Stomach (tissue), 9 donors: ENCODE measurements around the gene CCNQ. TPM values are rescaled to one million over a fixed set of nuclear protein-coding genes. Genes with fewer than 3 reads are reported as not detected.

Experiments
- DNase-seq, 2 donors: peaks; one replicate each; pipeline versions ENCODE4 v3.0.0 to v3.0.0-alpha.2; 2013 to 2019
- H3K27ac ChIP-seq, 5 donors: fragments of 200-600 bp in 4 of 5; sonication (generic) in 4 of 5; one replicate each; pipeline ENCODE4 v1.5.1; 2013 to 2019; ENCODE audit warnings: mild to moderate bottlenecking in 1 of 5, moderate library complexity in 1 of 5
- H3K27me3 ChIP-seq, 3 donors: fragments of 200-600 bp; sonication (generic); one replicate each; pipeline ENCODE4 v1.5.1; 2017 to 2019; ENCODE audit warnings: mixed run types in 1 of 3
- H3K36me3 ChIP-seq, 4 donors: fragments of 200-600 bp; sonication (generic); 1 replicate in 3 of 4; 2 replicates in 1 of 4; pipeline ENCODE4 v1.5.1; 2016 to 2019
- H3K4me1 ChIP-seq, 4 donors: fragments of 200-600 bp; sonication (generic); one replicate each; pipeline ENCODE4 v1.5.1; 2016 to 2019
- H3K4me3 ChIP-seq, 4 donors: fragments of 200-600 bp; sonication (generic) in 3 of 4; one replicate each; pipeline ENCODE4 v1.5.1; 2016 to 2019; ENCODE audit warnings: mild to moderate bottlenecking in 1 of 4
- H3K9me3 ChIP-seq, 4 donors: fragments of 200-600 bp; sonication (generic); one replicate each; pipeline ENCODE4 v1.5.1; 2016 to 2019
- CTCF ChIP-seq, 7 experiments: fragments of 450-650 bp in 4 of 7; fragments of 200-600 bp in 3 of 7; sonication (generic) in 3 of 7; IDR thresholded peaks; one replicate each; pipeline ENCODE4 v1.5.1; 2016 to 2019; ENCODE audit warnings: antibody characterized with exemption in 7 of 7, control low read depth in 2 of 7, mild to moderate bottlenecking in 1 of 7
- EP300 ChIP-seq: sonication (generic); formaldehyde crosslinking; IDR thresholded peaks from one replicate; pipeline ENCODE4 v1.6.1; 2017; ENCODE audit warnings: antibody characterized with exemption
- POLR2A ChIP-seq, 4 donors: fragments of 450-650 bp; IDR thresholded peaks; one replicate each; pipeline ENCODE4 v1.6.1; 2016; ENCODE audit warnings: antibody characterized with exemption in 4 of 4, control low read depth in 2 of 4, mild to moderate bottlenecking in 1 of 4, moderate library complexity in 1 of 4
- POLR2AphosphoS5 ChIP-seq, 3 donors: sonication (generic); formaldehyde crosslinking; IDR thresholded peaks; one replicate each; pipeline ENCODE4 v1.6.1; 2016; ENCODE audit warnings: antibody characterized with exemption in 3 of 3
- WGBS, 5 donors: extraction: QIAGEN DNeasy Blood & Tissue Kit in 3 of 5; methylation state at CpG; one replicate each; pipeline versions ENCODE4 v1.1.5 to v1.1.7; 2013 to 2018; 5-methylcytosine and 5-hydroxymethylcytosine counted together
- intact Hi-C: fragments of 100-400 bp; cut with DNase I; formaldehyde crosslinking; loops from one replicate; pipeline ENCODE4 v1.15.1; 2023; ENCODE audit warnings: low total_unique reads
- polyA plus RNA-seq, 3 donors: library from polyadenylated mRNA; stranded (reverse); fragments of 200-250 nt; gene quantifications; one replicate each; pipeline ENCODE4 v1.2.3, GENCODE V29; 2013
- total RNA-seq, 5 donors: library from RNA; depleted of rRNA; stranded (reverse); fragments of >200 nt; gene quantifications; one replicate each; pipeline versions ENCODE4 v1.1.0 to v1.2.3, GENCODE V29; 2014 to 2016
- donor health status: healthy with polysubstance abuse.
- donor health status: Bipolar disorder and iron deficiency.
- donor health status: healthy.

The CCNQ gene
- total and polyA plus RNA-seq, 8 donors: 0.58 to 55.4 (median 26.2) TPM; not detected in 1

GRCh38 chrX:153572601-153573000 is 26.3 kb downstream of the CCNQ start:
- H3K9me3 ChIP-seq: no peaks in the 10 kb centered on the region
- TF ChIP-seq CTCF (IDR thresholded peaks at IDR 0.05): no peak
- TF ChIP-seq POLR2AphosphoS5 (IDR thresholded peaks at IDR 0.05): no peak
- no peak for TF ChIP-seq EP300
- TF ChIP-seq POLR2A (IDR thresholded peaks at IDR 0.05): no peak
- H3K27ac ChIP-seq: no peak overlapping the region
- H3K4me3 ChIP-seq: no peak overlapping the region
- H3K36me3 ChIP-seq: no peaks in the 10 kb centered on the region
- peaks cover 0 to 15% (median 12%) of the 10 kb centered on the region in 3 donors for H3K27me3 ChIP-seq
- no peaks in the 10 kb centered on the region for H3K4me1 ChIP-seq
- WGBS, 5 donors: 85 to 94% (median 91%) methylated on average over 2 to 10 of the region's 10 CpGs
- intact Hi-C loops: no loop called here
- no peak for DNase-seq

GRCh38 chrX:153571534-153571908 is 27.4 kb downstream of the CCNQ start:
- H3K4me3 ChIP-seq: no peak overlapping the region

GRCh38 chrX:153569475-153569874 is 29.5 kb downstream of the CCNQ start:
- no peak overlapping the region for H3K4me3 ChIP-seq
- no peaks in the 10 kb centered on the region for H3K36me3 ChIP-seq
- intact Hi-C loops: no loop called here
- H3K4me1 ChIP-seq: no peaks in the 10 kb centered on the region
- WGBS, 5 donors: 76 to 89% (median 87%) methylated on average over 11 to 13 of the region's 13 CpGs
- TF ChIP-seq POLR2AphosphoS5 (IDR thresholded peaks at IDR 0.05) (no peak), EP300 (no peak), CTCF (IDR thresholded peaks at IDR 0.05) (no peak), POLR2A (IDR thresholded peaks at IDR 0.05) (no peak)
- no peaks in the 10 kb centered on the region for H3K9me3 ChIP-seq
- peaks cover 0 to 12% (median 5%) of the 10 kb centered on the region in 3 donors for H3K27me3 ChIP-seq
- H3K27ac ChIP-seq: no peak overlapping the region
- DNase-seq: no peak

More at GRCh38 chrX:153571534-153571908, 27.4 kb downstream of the CCNQ start:
- Histone ChIP-seq H3K36me3 (no peaks in the 10 kb centered on the region), H3K9me3 (no peaks in the 10 kb centered on the region), H3K4me1 (no peaks in the 10 kb centered on the region), H3K27ac (no peak overlapping the region), H3K27me3 (peaks cover 0 to 14% (median 12%) of the 10 kb centered on the region in 3 donors)
- intact Hi-C loops: no loop called here
- no peak for TF ChIP-seq CTCF (IDR thresholded peaks at IDR 0.05)
- WGBS, 5 donors: 78 to 86% (median 81%) methylated on average over 5 to 6 of the region's 6 CpGs
- no peak for DNase-seq

- Histone ChIP-seq H3K36me3 (no peaks in the 10 kb centered on the region), H3K27ac (no peak overlapping the region), H3K4me1 (no peaks in the 10 kb centered on the region), H3K27me3 (peaks cover 0 to 12% (median 5%) of the 10 kb centered on the region in 3 donors), H3K9me3 (no peaks in the 10 kb centered on the region), H3K4me3 (no peak overlapping the region)
- DNase-seq: no peak
- TF ChIP-seq EP300 (no peak), POLR2AphosphoS5 (IDR thresholded peaks at IDR 0.05) (no peak)
- intact Hi-C loops: no loop called here
- WGBS, 5 donors: 76 to 85% (median 79%) methylated on average over 16 to 21 of the region's 21 CpGs
Observed at GRCh38 chrX:153568451-153569011, 30.4 kb downstream of the CCNQ start.

- TF ChIP-seq POLR2A (IDR thresholded peaks at IDR 0.05) (no peak), CTCF (IDR thresholded peaks at IDR 0.05) (no peak), EP300 (no peak), POLR2AphosphoS5 (IDR thresholded peaks at IDR 0.05) (no peak)
- Histone ChIP-seq H3K4me3 (no peak overlapping the region), H3K27ac (no peak overlapping the region), H3K27me3 (peaks cover 0 to 9% (median 0%) of the 10 kb centered on the region in 3 donors), H3K36me3 (no peaks in the 10 kb centered on the region), H3K9me3 (no peaks in the 10 kb centered on the region), H3K4me1 (no peaks in the 10 kb centered on the region)
- DNase-seq: no peak
- intact Hi-C loops: no loop called here
- 64 to 83% (median 77%) methylated on average over 1 to 9 of the region's 9 CpGs for WGBS, 5 donors
Observed at GRCh38 chrX:153565996-153566580, 32.9 kb downstream of the CCNQ start.
